Natural killer cell (primary cell): ENCODE results near the gene C1orf226. TPM values are rescaled to one million over a fixed set of nuclear protein-coding genes. Genes with fewer than 3 reads are reported as not detected.
"Not testable (repeated sequence)": the region's sequence is repeated elsewhere in the genome, so short reads cannot be mapped to it uniquely, and the experiment has no call there.

Experiments used
- ATAC-seq, 3 donors: fragments of 150-1000 bp in 2 of 3; fragments of 200-7000 bp in 1 of 3; cut with Tn5 transposase; 1 replicate in 1 of 3; 2 replicates in 2 of 3; pipeline ENCODE4 v1.10.0; 2021; ENCODE audit warnings: mild to moderate bottlenecking in 2 of 3, moderate library complexity in 2 of 3
- DNase-seq, 2 donors: peaks; one replicate each; pipeline versions ENCODE4 v3.0.0 to v3.0.0-alpha.2; 2013 to 2021; ENCODE audit warnings: mixed read lengths in 1 of 2
- H3K27ac ChIP-seq: one replicate; pipeline ENCODE4 v1.5.1; 2013; ENCODE audit warnings: mild to moderate bottlenecking, low read length
- H3K27me3 ChIP-seq: one replicate; pipeline ENCODE4 v1.6.1; 2013; ENCODE audit warnings: low read length; ENCODE audit not compliant: control insufficient read depth, insufficient read depth
- H3K36me3 ChIP-seq: one replicate; pipeline ENCODE4 v1.6.1; 2013; ENCODE audit warnings: low read length; ENCODE audit not compliant: control insufficient read depth, insufficient read depth
- H3K4me1 ChIP-seq: one replicate; pipeline ENCODE4 v1.6.1; 2013; ENCODE audit warnings: low read length; ENCODE audit not compliant: control insufficient read depth, insufficient read depth
- H3K4me3 ChIP-seq: one replicate; pipeline ENCODE4 v1.5.1; 2013; ENCODE audit warnings: low read length
- H3K9me3 ChIP-seq: one replicate; pipeline ENCODE4 v1.6.1; 2013; ENCODE audit warnings: low read length; ENCODE audit not compliant: control insufficient read depth, insufficient read depth
- H3K27ac Mint-ChIP-seq, 2 donors: one replicate each; pipeline ENCODE4 v1.8.0; 2022; ENCODE audit warnings: mild to moderate bottlenecking in 2 of 2, mixed read lengths in 2 of 2, moderate library complexity in 1 of 2
- H3K27me3 Mint-ChIP-seq, 2 donors: one replicate each; pipeline ENCODE4 v1.8.0; 2022; ENCODE audit warnings: low read depth in 2 of 2, mixed read lengths in 2 of 2
- H3K36me3 Mint-ChIP-seq: one replicate; pipeline ENCODE4 v1.8.0; 2022; ENCODE audit warnings: mixed read lengths
- H3K4me1 Mint-ChIP-seq, 2 donors: one replicate each; pipeline ENCODE4 v1.8.0; 2022; ENCODE audit warnings: mixed read lengths in 2 of 2
- H3K4me3 Mint-ChIP-seq: one replicate; pipeline ENCODE4 v1.8.0; 2022; ENCODE audit warnings: mild to moderate bottlenecking, moderate library complexity, mixed read lengths
- H3K9me3 Mint-ChIP-seq, 2 donors: one replicate each; pipeline ENCODE4 v1.8.0; 2022; ENCODE audit warnings: mixed read lengths in 2 of 2
- CTCF ChIP-seq: fragments of 200-600 bp; IDR thresholded peaks from one replicate; pipeline ENCODE4 v1.8.0; 2022; ENCODE audit warnings: antibody characterized with exemption
- WGBS: methylation state at CpG from one replicate; pipeline ENCODE4 v1.1.7; 2013; ENCODE audit warnings: missing lambda C conversion rate; ENCODE audit not compliant: insufficient coverage; 5-methylcytosine and 5-hydroxymethylcytosine counted together
- intact Hi-C: fragments of 100-400 bp; cut with micrococcal nuclease; formaldehyde crosslinking; loops from one replicate; pipeline ENCODE4 v1.14.2; 2022
- total RNA-seq, 4 donors: library from RNA; stranded (reverse); fragments of 120-200 nt in 1 of 4; gene quantifications; one replicate each; pipeline versions ENCODE4 v1.2.3 to v1.2.4, GENCODE V29; 2013 to 2022

The C1orf226 gene
- total RNA-seq, 3 donors from 2014 or later (not counting 1 experiment from before 2014, with no cell fraction given) = 0.09 to 0.34 (median 0.13) TPM

GRCh38 chr1:162430583-162430982, 49.1 kb downstream of the C1orf226 start:
- Mint-ChIP-seq H3K36me3 (no peaks in the 10 kb centered on the region), H3K9me3 (no peaks in the 10 kb centered on the region), H3K27me3 (no peaks in the 10 kb centered on the region), H3K4me1 (no peaks in the 10 kb centered on the region), H3K27ac (no peak overlapping the region), H3K4me3 (no peak overlapping the region)
- DNase-seq (no peak), ATAC-seq (no peak)
- intact Hi-C loops = loop anchor here (10.0 kb wide), 1 partner anchor 46 kb away; the partner anchor contains the start of gene C1orf226
- H3K4me1 ChIP-seq = no peaks in the 10 kb centered on the region
- H3K27ac ChIP-seq = no peak overlapping the region
- H3K36me3 ChIP-seq = no peaks in the 10 kb centered on the region
- no peaks in the 10 kb centered on the region for H3K9me3 ChIP-seq
- no peak overlapping the region for H3K4me3 ChIP-seq
- WGBS = 95% methylated on average over 4 of the region's 4 CpGs
- no peaks in the 10 kb centered on the region for H3K27me3 ChIP-seq
- TF ChIP-seq CTCF = no peak

- not testable (repeated sequence) for H3K9me3 ChIP-seq, DNase-seq, H3K27me3 Mint-ChIP-seq, ATAC-seq, H3K27ac Mint-ChIP-seq, H3K4me1 Mint-ChIP-seq, H3K27me3 ChIP-seq, H3K36me3 ChIP-seq, H3K4me3 ChIP-seq, H3K4me1 ChIP-seq, H3K27ac ChIP-seq, H3K36me3 Mint-ChIP-seq, H3K9me3 Mint-ChIP-seq, H3K4me3 Mint-ChIP-seq
- intact Hi-C loops = loop anchor here (10.0 kb wide), 1 partner anchor 48 kb away; the partner anchor contains the start of gene C1orf226
- 95% methylated on average over 41 of the region's 47 CpGs for WGBS
Observed at GRCh38 chr1:162432977-162433713, 51.6 kb downstream of the C1orf226 start.

Other genes with a start within 250 kb of the C1orf226 start
- gene SPATA46, start 4.9 kb upstream of the C1orf226 start, total RNA-seq = not detected
- 100 to 1,000 TPM; 133 to 250 (median 143) TPM for gene SH2D1B, start 30.4 kb downstream of the C1orf226 start, total RNA-seq
- 100 to 1,000 TPM in 1 of 3 donors, 10 to 100 TPM in 2; 87.7 to 100 (median 99.1) TPM for gene UHMK1, start 116.1 kb downstream of the C1orf226 start, total RNA-seq
- 100 to 1,000 TPM in 1 of 3 donors, 10 to 100 TPM in 2; 69.2 to 109 (median 74.2) TPM for gene UAP1, start 180.0 kb downstream of the C1orf226 start, total RNA-seq